ENCODE measurements around the gene PDX1. TPM values are rescaled to one million over a fixed set of nuclear protein-coding genes. Genes with fewer than 3 reads are reported as not detected.

The PDX1 gene
- total RNA-seq, 4 donors from 2014 or later = not detected

DNA sequence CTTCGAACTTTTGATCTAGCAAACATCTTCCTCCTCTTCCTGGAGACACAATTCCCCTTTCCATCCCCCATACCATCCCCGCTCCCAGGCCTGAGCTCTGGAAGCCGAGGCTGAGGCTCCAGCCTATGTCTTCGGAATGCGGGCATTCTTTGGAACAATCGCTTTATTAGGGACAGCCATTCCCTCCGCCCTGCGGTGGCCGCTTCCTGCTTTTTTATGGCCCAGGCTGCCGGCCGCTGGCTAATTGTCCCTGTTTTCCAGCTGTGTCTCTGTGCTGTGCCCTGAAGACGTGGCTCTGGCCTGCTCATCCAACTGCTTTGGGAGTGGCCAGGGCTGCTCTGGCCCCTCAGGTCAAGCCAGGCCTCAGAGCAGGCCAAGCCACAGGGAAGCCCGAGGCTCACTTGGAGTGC is 51.4 kb downstream of the PDX1 start:
- no peaks in the 10 kb centered on the region for H3K36me3 ChIP-seq
- WGBS, 2 donors = 28 to 33% methylated on average over 11 to 13 of the region's 13 CpGs
- TF ChIP-seq POLR2A (IDR thresholded peaks at IDR 0.05) = no peak
- TF ChIP-seq, protein P1, sequence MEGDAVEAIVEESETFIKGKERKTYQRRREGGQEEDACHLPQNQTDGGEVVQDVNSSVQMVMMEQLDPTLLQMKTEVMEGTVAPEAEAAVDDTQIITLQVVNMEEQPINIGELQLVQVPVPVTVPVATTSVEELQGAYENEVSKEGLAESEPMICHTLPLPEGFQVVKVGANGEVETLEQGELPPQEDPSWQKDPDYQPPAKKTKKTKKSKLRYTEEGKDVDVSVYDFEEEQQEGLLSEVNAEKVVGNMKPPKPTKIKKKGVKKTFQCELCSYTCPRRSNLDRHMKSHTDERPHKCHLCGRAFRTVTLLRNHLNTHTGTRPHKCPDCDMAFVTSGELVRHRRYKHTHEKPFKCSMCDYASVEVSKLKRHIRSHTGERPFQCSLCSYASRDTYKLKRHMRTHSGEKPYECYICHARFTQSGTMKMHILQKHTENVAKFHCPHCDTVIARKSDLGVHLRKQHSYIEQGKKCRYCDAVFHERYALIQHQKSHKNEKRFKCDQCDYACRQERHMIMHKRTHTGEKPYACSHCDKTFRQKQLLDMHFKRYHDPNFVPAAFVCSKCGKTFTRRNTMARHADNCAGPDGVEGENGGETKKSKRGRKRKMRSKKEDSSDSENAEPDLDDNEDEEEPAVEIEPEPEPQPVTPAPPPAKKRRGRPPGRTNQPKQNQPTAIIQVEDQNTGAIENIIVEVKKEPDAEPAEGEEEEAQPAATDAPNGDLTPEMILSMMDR (IDR thresholded peaks at IDR 0.05) = no peak

DNA sequence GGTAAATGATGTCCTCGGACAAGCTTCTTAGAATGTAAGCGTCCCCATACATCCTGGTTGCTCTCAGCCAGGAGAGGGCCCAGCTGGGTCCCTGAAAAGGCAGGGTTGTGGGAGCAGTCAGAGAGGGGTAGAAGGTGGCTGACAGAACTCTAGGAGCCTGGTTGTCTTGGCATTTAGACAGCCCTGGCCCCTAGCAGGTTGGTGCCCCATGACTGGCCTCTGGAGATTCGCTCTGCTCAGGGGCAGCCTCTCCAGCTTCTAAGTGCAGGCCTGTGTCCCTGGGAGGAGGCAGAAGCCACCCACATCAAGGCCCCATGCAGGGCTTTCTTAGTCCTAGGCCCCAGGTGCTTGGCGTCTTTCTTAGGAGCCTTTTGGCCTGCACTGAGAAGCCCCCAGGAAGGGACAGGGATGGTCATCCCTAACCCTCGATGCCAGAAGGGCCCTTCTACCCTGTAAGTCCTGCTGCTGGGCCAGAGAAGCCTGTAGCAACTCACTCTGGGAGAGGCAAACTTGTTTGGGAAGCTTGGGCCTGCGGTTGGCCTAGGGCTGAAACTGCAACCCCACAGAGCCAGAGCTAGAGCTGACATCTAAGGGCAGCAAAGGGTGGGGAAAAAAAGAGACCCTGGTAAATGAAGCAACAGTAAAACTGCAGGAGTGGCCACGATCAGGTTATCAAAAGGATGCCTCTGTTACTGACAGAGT is 52.1 kb downstream of the PDX1 start:
- DNase-seq = no peak
- WGBS, 2 donors = 46 to 64% methylated on average over 5 to 6 of the region's 7 CpGs
- intact Hi-C loops (cut with DNase I) = no loop called here
- Histone ChIP-seq H3K27me3 (peaks cover 12% of the 10 kb centered on the region), H3K9me3 (no peaks in the 10 kb centered on the region), H3K4me3 (replicated peaks in 1 of 3) (no peak overlapping the region), H3K4me1 (peaks cover 0 to 12% of the 10 kb centered on the region in 2 donors), H3K27ac (no peak overlapping the region), H3K36me3 (no peaks in the 10 kb centered on the region)
- TF ChIP-seq, protein P1 (IDR thresholded peaks at IDR 0.05) = no peak
- no peak for TF ChIP-seq POLR2A (IDR thresholded peaks at IDR 0.05)

More for the DNA sequence above, 51.4 kb downstream of the PDX1 start:
- DNase-seq = no peak
- Histone ChIP-seq H3K4me3 (replicated peaks in 1 of 3) (no peak overlapping the region), H3K9me3 (no peaks in the 10 kb centered on the region), H3K27me3 (peaks cover 15% of the 10 kb centered on the region), H3K4me1 (peaks cover 0 to 18% of the 10 kb centered on the region in 2 donors), H3K27ac (no peak overlapping the region)
- intact Hi-C loops (cut with DNase I) = no loop called here

DNA sequence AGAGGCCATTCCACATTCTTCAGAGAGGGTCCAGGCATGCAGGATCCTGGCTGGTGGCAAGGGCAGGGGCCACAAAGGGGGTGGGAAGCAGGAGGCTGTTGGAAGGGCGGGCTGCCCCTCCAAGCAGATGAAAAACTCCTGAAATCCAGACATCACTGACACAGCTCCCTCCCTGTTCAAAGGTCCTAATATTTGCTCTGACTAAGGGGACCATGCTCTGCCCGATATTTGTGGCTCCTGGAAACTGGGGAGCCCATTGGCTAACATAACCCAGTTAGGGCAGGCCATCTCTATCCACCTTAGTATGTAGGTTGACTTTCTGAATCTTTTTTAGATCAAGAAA is 52.6 kb downstream of the PDX1 start:
- Histone ChIP-seq H3K27me3 (peaks cover 17% of the 10 kb centered on the region), H3K4me3 (replicated peaks in 1 of 3) (no peak overlapping the region), H3K36me3 (no peaks in the 10 kb centered on the region), H3K9me3 (no peaks in the 10 kb centered on the region), H3K27ac (no peak overlapping the region), H3K4me1 (peaks cover 0 to 12% of the 10 kb centered on the region in 2 donors)
- TF ChIP-seq POLR2A (IDR thresholded peaks at IDR 0.05) = no peak
- TF ChIP-seq, protein P1 (IDR thresholded peaks at IDR 0.05) = no peak
- 33 to 55% methylated on average over 1 to 2 of the region's 2 CpGs for WGBS, 2 donors
- intact Hi-C loops (cut with DNase I) = no loop called here
- no peak for DNase-seq

DNA sequence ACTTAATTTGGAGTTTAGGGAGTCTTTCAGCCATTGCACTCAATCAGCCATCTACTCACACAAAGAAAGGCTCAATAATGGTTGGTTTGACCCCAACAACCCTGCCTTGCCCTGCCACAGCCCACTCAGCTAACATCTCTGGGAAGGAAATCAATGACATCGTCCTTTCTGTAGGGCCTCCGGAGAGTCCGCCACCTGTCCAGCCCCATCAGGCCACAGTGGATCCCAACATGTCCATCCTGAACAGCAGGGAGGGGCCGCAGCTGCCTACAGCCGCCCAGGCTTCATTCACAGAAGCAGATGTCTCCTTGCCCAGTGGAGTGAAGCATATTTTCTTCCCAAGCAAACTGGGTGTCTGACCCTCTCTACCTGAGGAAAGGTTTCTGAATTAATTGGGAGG is 53.5 kb downstream of the PDX1 start:
- no peak for TF ChIP-seq POLR2A (IDR thresholded peaks at IDR 0.05)
- TF ChIP-seq, protein P1 (IDR thresholded peaks at IDR 0.05) = no peak
- no peak for DNase-seq
- intact Hi-C loops (cut with DNase I) = no loop called here

DNA sequence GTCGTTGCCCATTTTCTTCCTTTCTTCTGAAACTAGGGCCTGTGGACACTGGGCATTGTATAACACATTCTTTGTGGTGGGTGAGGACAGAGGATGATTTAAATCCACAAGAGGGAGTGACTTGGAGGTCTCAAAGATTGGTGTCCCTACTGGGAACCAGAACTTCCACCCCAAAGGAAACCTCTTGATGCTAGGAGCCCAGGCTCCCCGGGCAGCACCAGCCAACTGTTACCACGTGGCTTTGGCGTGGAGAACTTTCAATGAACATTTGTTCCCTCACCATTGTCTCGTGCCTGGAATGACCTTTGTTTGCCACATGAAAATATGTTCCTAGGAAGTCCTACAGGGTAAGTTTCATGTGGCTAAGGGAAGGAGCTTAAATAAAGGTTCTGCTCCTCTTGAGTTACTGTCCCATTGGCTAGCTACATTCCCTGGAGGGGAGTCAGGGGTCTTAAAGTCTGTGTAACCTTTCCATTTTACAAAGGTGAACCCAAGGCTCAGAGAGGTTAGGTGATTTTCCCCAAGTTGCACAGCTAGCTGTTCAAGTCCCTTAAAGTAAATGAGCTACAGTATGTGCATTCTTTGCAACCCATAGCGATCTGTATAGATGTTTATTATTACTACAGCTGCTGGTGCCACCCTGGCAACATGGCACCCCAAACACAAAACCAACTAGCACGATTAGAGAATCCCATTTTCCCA is 54.3 kb downstream of the PDX1 start:
- Histone ChIP-seq H3K27me3 (peaks cover 18% of the 10 kb centered on the region), H3K27ac (no peak overlapping the region), H3K4me3 (replicated peaks in 1 of 3) (no peak overlapping the region), H3K4me1 (peaks cover 0 to 7% of the 10 kb centered on the region in 2 donors), H3K36me3 (no peaks in the 10 kb centered on the region), H3K9me3 (no peaks in the 10 kb centered on the region)
- TF ChIP-seq, protein P1 (IDR thresholded peaks at IDR 0.05) = no peak
- no peak for TF ChIP-seq POLR2A (IDR thresholded peaks at IDR 0.05)
- DNase-seq = no peak
- intact Hi-C loops (cut with DNase I) = no loop called here
- 9 to 12% methylated on average over 7 of the region's 7 CpGs for WGBS, 2 donors

More for the DNA sequence above, 53.5 kb downstream of the PDX1 start:
- Histone ChIP-seq H3K4me1 (peaks cover 0 to 12% of the 10 kb centered on the region in 2 donors), H3K27me3 (peaks cover 20% of the 10 kb centered on the region), H3K36me3 (no peaks in the 10 kb centered on the region), H3K9me3 (no peaks in the 10 kb centered on the region), H3K4me3 (replicated peaks in 1 of 3) (no peak overlapping the region), H3K27ac (no peak overlapping the region)
- 17% methylated on average over 5 of the region's 5 CpGs; no CpG with 5 or more reads in 1 of the 2 donors for WGBS, 2 donors
